PFSK-1 (cell line): ENCODE results near the gene GYPC.

ENCODE experiments used
- FOXP2 ChIP-seq: optimal IDR thresholded peaks from 2 replicates; pipeline ENCODE3; 2011; ENCODE audit warnings: borderline replicate concordance, control low read depth, inconsistent platforms; ENCODE audit not compliant: insufficient read depth; ENCODE audit errors: extremely low read length, extremely low read depth
- POLR2AphosphoS5 ChIP-seq: IDR thresholded peaks from 2 replicates; pipeline ENCODE4 v1.6.1; 2012; ENCODE audit warnings: low read depth, mild to moderate bottlenecking, control low read depth, low read length, moderate library complexity
- SIN3A ChIP-seq: IDR thresholded peaks from 2 replicates; pipeline ENCODE4 v1.6.1; 2012; ENCODE audit warnings: mild to moderate bottlenecking, low read length, moderate library complexity, borderline replicate concordance; ENCODE audit not compliant: insufficient read depth
- TAF1 ChIP-seq: IDR thresholded peaks from 2 replicates; pipeline ENCODE4 v1.6.1; 2012; ENCODE audit warnings: low read length, control low read depth, borderline replicate concordance; ENCODE audit not compliant: insufficient read depth
- TF ChIP-seq, protein P1 (sequence below), 2 experiments: IDR thresholded peaks; 2 replicates each; pipeline versions ENCODE4 v1.6.1 to v1.8.0; 2011 to 2012; ENCODE audit warnings: low read depth in 2 of 2, low read length in 2 of 2, control low read depth in 1 of 2, inconsistent platforms in 1 of 2, mild to moderate bottlenecking in 1 of 2, moderate library complexity in 1 of 2; ENCODE audit not compliant: insufficient read depth in 1 of 2

GYPC gene

DNA sequence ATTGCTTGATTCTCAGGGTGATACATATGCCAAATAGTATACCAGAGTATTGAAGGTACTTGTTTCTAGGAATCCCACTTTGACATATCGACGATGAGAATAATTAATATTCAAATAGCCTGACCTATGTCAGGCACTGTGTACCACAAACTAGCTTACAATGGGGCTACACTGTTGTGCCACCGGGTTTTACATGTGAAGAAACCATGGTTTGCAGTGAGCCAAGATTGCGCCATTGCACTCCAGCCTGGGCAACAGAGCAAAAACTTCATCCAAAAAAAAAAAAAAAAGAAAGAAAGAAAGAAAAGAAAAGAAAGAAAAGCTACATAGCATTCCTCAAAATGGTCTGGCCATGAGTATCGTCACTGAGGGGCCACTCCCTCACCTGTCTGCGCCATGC lies 25.5 kb downstream of the GYPC start:
- TF ChIP-seq SIN3A = no peak
- no peak for TF ChIP-seq FOXP2
- TF ChIP-seq TAF1 = no peak
- TF ChIP-seq, protein P1, sequence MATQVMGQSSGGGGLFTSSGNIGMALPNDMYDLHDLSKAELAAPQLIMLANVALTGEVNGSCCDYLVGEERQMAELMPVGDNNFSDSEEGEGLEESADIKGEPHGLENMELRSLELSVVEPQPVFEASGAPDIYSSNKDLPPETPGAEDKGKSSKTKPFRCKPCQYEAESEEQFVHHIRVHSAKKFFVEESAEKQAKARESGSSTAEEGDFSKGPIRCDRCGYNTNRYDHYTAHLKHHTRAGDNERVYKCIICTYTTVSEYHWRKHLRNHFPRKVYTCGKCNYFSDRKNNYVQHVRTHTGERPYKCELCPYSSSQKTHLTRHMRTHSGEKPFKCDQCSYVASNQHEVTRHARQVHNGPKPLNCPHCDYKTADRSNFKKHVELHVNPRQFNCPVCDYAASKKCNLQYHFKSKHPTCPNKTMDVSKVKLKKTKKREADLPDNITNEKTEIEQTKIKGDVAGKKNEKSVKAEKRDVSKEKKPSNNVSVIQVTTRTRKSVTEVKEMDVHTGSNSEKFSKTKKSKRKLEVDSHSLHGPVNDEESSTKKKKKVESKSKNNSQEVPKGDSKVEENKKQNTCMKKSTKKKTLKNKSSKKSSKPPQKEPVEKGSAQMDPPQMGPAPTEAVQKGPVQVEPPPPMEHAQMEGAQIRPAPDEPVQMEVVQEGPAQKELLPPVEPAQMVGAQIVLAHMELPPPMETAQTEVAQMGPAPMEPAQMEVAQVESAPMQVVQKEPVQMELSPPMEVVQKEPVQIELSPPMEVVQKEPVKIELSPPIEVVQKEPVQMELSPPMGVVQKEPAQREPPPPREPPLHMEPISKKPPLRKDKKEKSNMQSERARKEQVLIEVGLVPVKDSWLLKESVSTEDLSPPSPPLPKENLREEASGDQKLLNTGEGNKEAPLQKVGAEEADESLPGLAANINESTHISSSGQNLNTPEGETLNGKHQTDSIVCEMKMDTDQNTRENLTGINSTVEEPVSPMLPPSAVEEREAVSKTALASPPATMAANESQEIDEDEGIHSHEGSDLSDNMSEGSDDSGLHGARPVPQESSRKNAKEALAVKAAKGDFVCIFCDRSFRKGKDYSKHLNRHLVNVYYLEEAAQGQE (IDR thresholded peaks at IDR 0.05; ENCODE audit: insufficient read depth in 1 of 2, low read depth in 2 of 2, low read length in 2 of 2) = no peak
- no peak for TF ChIP-seq POLR2AphosphoS5

DNA sequence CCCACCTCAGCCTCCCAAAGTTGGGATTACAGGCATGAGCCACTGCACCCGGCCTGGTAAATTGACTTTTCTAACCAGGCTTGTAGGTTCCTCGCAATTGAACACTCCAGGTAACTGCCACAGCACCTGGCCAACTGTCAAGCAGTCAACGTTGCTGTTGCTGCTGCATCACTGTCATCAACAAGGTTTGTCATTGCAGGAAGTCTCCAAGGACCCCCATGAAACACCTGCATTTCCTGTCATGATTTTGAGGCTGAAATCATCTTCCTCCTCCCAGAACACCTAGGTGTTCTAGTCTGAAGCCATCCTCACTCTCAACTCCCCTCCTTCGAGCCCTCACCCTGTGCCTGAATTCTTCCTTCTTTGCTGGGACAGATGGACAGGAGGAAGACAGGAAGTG lies 29.7 kb downstream of the GYPC start:
- TF ChIP-seq, protein P1 (IDR thresholded peaks at IDR 0.05; ENCODE audit: insufficient read depth in 1 of 2, low read depth in 2 of 2, low read length in 2 of 2) = no peak
- TF ChIP-seq SIN3A = no peak
- no peak for TF ChIP-seq FOXP2
- no peak for TF ChIP-seq TAF1
- TF ChIP-seq POLR2AphosphoS5 = no peak

DNA sequence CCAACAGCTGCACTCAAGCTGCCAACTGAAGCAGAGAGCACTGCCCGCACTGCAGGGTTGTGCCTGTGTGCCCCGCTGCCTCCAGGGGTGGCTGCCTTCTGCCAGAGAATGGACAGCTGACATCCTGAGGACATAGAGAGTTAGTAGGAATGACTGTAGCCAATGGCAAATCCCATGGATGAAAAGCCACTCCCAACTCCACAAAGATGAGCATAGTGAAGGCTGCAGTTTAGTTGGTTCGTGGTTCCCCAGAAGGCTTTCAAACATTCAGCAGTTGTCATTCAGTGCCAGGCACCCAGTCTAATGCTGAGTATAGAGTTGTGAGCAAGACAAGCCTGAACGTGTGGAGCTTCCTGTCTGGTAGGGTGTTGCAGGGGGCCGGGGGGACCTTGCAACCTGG lies 30.3 kb downstream of the GYPC start:
- TF ChIP-seq POLR2AphosphoS5 (no peak), SIN3A (no peak), FOXP2 (no peak), TAF1 (no peak)
- TF ChIP-seq, protein P1 (IDR thresholded peaks at IDR 0.05; ENCODE audit: insufficient read depth in 1 of 2, low read depth in 2 of 2, low read length in 2 of 2) = no peak

DNA sequence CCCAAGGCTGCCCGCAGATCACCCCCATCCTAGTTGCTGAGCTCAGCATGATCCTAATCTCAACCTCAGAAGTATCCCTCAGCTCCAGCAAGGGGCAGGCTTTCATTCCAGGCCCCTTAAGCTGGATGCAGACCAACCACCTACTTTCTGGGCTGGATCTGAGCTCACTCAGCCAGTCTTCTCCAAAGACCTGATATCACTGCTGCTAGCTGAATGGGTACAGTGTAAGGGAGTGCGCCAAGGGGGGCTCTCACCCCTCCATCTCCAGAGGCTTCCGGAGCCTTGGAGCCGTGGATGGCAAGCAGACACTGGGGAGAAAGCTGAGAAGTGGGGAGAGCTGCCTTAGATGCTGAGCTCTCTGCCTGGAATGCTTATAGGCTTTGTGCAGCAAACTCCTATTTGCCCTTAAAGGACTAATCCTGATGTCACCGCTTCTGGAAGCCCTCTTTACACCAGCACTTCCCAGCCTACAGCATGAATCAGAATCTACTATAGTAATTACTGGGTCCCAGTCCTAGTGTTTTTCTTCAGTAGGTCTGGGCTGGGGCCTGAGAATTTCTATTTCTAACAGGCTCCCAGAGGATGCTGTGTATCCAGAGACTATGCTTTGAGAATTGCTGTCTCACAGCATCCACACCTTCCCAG lies 31.0 kb downstream of the GYPC start:
- TF ChIP-seq FOXP2 (no peak), POLR2AphosphoS5 (no peak), SIN3A (no peak), TAF1 (no peak)
- TF ChIP-seq, protein P1 (IDR thresholded peaks at IDR 0.05; ENCODE audit: insufficient read depth in 1 of 2, low read depth in 2 of 2, low read length in 2 of 2) = no peak

DNA sequence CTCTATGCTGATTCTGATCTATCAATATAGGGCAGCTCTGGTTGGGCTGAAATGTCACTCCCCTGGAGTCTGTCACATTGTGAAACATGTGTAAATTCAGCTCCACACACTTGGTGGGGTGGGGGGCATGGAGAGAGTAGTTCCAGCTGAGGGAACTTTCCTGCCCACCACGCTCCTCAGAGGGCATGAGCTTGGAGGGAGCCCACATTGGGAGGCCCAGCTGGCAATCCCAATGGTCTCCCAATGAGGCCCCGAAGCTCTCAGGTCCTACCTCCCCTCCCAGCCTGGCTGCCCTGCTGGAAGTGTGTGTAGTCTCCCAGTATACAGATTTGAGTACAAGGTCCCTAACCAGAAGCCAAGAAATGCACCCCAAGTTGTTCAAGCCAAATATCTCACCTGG lies 31.5 kb downstream of the GYPC start:
- TF ChIP-seq SIN3A (no peak), POLR2AphosphoS5 (no peak), FOXP2 (no peak), TAF1 (no peak)
- TF ChIP-seq, protein P1 (IDR thresholded peaks at IDR 0.05; ENCODE audit: insufficient read depth in 1 of 2, low read depth in 2 of 2, low read length in 2 of 2) = no peak
